Dedifferentiated amniotic fluid mesenchymal stem cell (primary cell): ENCODE data around the gene LCNL1.

Experiments used
- DNase-seq: peaks from one replicate; pipeline ENCODE4 v3.0.0-alpha.2; 2016; ENCODE audit errors: extremely low spot score

LCNL1 gene

GRCh38 chr9:136974817-136975535 lies 7.8 kb upstream of the LCNL1 start:
- no peak for DNase-seq

- DNase-seq, result no peak
These were observed 7.1 kb upstream of the LCNL1 start for GRCh38 chr9:136975644-136976043.

- no peak for DNase-seq
These were observed 5.6 kb upstream of the LCNL1 start, which contains the start of gene PTGDS for GRCh38 chr9:136977223-136977622. PTGDS (plus strand) TSS chr9:136977504; CDS start chr9:136977579, 75 bp downstream.

GRCh38 chr9:136977649-136978072 lies 5.1 kb upstream of the LCNL1 start:
- no peak for DNase-seq

GRCh38 chr9:136978073-136978864 lies 4.5 kb upstream of the LCNL1 start:
- no peak for DNase-seq

- no peak for DNase-seq
These were observed 3.8 kb upstream of the LCNL1 start for GRCh38 chr9:136978865-136979544.

DNA sequence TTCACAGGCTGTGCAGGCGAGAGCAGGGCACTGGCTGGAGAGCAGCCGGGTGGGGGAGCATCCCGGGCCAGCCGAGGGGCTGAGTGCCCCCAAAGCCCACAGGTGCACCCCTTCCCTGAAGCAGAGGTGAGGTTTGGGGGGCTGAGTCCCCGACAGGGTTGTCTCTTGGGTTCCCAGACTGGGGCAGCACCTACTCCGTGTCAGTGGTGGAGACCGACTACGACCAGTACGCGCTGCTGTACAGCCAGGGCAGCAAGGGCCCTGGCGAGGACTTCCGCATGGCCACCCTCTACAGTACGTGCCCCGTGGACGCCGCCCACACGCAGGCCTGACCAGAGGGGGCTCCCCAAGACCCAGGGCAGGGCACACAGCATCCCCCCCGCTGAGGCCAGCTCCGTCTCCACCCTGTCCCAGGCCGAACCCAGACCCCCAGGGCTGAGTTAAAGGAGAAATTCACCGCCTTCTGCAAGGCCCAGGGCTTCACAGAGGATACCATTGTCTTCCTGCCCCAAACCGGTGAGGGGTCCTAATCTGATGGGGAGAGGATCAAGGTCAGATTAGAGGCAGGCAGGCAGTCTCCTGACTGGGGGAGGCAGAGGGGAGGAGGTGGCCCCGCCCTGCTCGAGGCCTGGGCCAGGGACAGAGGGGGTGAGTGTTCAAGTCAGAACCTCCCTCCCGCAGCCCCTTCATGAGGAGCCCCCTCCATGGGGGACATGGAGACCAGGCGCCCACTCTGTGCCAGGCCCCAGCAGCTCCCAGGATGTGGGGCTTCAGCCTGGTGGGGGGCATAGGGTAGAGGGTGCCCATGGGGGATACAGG lies 2.8 kb upstream of the LCNL1 start:
- DNase-seq, result no peak

DNA sequence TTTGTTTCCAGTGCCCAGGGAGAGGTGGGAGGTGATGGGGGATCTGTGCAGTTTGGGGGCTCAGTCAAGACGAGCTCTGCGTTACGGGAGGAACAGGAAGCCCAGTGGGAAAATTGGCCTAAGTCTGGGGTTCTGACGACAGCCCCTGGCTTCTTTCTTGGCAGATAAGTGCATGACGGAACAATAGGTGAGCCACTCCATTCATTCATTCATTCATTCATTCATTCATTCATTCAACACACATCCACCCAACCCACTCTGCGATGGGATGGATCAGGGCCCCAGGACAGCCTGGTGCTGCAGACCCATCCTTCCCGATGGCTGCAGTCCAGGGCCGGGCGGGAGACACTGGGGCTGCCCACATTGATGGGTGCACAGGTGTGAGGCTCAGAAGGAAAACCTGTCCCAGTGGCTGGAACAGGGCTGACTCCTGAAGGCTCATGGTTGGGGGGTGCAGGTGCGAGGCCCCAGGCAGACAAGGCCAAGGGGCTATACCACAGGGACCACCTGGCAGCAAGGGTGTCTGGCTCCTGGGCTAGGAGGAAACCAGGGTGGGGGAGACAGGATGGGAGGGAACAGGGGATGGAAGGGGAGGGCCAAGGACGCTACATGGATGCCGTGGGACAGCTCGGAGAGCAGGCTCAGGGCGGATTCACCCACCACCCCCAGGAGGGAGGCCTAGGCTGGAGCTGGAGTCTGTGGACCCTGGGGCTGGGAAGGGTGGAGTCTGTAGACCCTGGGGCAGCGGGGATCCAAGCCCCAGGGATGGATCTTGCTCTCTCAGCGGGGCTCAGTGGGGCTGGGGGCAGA lies 1.9 kb upstream of the LCNL1 start:
- no peak for DNase-seq

DNA sequence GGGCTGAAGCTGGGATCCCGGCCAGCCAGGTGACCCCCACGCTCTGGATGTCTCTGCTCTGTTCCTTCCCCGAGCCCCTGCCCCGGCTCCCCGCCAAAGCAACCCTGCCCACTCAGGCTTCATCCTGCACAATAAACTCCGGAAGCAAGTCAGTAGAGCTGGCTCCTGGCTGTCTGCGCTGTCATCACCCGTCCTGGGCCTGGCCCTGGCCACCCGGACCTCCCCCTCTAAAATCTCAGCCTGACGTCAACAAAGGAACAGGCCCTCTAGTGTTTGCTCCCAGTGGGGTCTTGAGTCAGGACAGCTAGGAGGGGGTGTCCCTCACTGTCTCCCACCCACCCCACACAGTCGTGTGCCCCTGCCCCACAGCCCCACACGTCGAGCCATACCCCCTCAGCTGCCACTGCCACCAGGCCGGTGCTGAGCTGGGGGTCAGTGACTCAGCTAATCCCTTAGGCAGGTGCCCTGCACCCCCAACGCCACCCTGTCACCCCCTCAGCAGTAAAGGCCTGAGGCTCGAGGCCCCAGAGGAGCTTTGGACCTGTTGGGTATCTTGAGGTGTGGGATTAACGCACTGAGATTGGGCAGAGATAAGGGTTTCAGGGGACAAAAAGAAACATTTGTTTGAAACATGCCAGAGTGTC lies 1.1 kb upstream of the LCNL1 start:
- no peak for DNase-seq

- DNase-seq, result no peak
These were observed 374 bp downstream of the LCNL1 start for GRCh38 chr9:136983167-136983566.

- DNase-seq, result no peak
These were observed 992 bp downstream of the LCNL1 start for GRCh38 chr9:136983656-136984314.

- no peak for DNase-seq
These were observed 1.8 kb downstream of the LCNL1 start for GRCh38 chr9:136984464-136985026.

- DNase-seq, result no peak
These were observed 2.3 kb downstream of the LCNL1 start for GRCh38 chr9:136985027-136985602.

DNA sequence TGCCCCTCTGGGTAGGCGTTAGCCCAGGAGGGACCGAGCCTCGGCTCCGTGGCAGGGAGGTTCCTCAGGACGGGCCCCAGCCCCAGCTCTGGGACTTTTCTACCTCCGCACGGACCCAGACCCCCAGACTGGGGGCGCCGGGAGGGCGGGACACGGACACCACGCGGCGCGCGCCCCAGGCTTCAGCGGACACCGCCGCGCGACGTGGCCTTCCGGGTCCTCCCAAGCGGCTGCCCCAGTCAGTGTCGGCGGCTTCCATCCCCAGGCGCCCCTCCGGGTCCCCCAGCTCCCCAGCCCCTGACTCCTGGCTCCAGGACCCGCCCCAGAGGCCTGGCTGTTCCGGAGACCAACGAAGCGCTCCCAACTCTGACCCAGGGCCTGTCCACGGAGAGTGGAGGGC lies 3.1 kb downstream of the LCNL1 start:
- DNase-seq, result no peak

DNA sequence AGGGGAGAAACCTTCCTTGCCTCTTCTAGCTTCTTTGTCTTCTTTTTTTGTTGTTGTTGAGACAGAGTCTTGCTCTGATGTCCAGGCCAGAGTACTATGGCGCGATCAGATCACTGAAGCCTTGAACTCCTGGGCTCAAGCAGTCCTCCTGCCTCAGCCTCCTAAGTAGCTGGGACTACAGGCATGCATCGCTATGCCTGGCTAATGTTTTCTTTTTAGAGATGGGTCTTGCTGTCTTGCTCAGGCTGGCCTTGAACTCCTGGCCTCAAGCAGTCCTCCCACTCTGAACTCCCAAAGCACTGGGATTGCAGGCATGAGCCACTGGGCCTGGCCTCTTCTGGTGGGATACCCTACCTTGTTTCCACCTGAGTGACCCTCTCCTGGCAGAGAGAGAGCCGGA lies 6.1 kb downstream of the LCNL1 start:
- no peak for DNase-seq

DNA sequence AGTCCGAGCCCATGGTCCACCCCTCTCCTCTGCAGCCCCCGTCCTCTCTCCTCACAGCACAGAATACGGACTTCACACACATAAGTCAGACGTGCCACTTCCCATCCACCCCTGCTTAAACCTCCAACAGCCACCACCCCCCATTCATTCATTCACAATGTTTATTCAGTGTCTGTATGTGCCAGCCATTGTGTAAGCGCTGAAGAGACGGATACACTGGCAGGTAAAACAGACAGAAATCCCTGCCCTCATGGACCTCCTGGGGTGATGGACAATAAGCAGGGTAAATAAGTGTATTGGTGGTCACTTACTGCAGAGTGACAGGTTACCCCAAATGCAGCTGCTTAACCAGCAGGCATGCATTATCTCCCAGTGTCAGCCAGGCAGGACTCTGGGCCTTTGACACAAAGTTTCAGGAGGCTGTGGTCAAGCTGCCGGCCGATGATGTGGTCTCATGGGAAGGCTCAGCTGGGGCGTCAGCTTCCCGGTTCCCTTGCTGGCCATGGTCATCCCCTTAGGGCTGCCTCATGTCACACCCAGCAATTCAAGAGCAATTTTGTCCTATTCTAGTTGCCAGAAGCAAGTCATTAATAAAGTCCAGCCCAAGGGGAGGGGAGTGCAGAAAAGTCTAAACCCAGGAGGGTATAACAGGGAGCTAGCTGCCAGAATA lies 7.6 kb downstream of the LCNL1 start:
- no peak for DNase-seq

DNA sequence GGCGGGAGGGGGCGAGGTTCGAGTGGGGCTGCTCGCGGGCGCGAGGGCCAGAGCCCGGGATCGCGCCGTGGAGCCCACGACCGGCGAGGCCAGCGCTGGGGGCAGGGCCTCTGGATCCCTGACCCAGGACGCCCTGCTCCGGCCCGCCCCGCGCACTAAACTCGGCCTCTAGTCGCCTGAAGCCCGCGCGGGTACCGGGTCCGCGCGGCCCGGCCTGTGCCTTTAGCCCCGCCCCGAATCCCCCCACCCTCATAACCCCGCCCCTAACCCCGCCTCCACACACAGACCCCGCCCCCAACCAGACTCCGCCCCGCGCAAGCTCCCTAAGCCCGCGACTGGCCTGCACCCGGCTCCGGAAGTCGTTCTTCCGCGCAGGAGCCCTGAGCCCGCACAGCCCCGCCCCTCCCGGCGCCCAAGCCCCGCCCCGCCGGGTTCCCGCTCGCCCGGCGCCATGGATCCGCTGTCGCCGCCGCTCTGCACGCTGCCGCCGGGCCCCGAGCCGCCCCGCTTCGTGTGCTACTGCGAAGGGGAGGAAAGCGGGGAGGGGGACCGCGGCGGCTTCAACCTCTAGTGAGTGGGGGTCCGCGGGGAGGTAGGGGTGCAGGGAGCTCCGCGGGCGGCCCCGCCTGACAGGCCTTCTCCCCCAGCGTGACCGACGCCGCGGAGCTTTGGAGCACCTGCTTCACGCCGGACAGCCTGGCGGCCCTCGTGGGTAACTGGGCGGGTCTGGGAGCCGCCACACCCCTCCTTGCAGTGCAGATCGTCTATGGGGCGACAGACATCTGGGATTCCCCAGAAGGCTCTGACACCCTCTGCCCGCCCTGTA lies 9.4 kb downstream of the LCNL1 start, which contains the start of gene PAXX:
Gene PAXX, plus strand, starts transcription at position 430 of the 826 bp plus-strand sequence. Its CDS starts 22 bp downstream, at position 452.
- peak; percentile 83 for DNase-seq
